Ramos (cell line): Measurements from ENCODE around the gene KRTAP10-12.
"Not testable (repeated sequence)": the region's sequence is repeated elsewhere in the genome, so short reads cannot be mapped to it uniquely, and the experiment has no call there.

Experiments used
- in situ Hi-C: fragments of 300-500 bp; cut with MboI; formaldehyde crosslinking; loops from one replicate; pipeline ENCODE4 v1.14.3; 2022; ENCODE audit warnings: low sequenced_read_pairs; ENCODE audit not compliant: unreplicated experiment

The KRTAP10-12 gene

GRCh38 chr21:44697172-44697810 is at the start of gene KRTAP10-12:
Gene KRTAP10-12, plus strand, starts transcription at chr21:44697172. Its CDS starts 30 bp downstream, at chr21:44697202.
- in situ Hi-C loops = not testable (repeated sequence)

GRCh38 chr21:44647222-44647552 is 49.8 kb upstream of the KRTAP10-12 start:
- in situ Hi-C loops = no loop called here

GRCh38 chr21:44648557-44649311 is 48.2 kb upstream of the KRTAP10-12 start:
- in situ Hi-C loops = no loop called here

- in situ Hi-C loops = no loop called here
Measured at GRCh38 chr21:44649521-44650100, 47.4 kb upstream of the KRTAP10-12 start.

- in situ Hi-C loops = no loop called here
Measured at GRCh38 chr21:44650265-44650972, 46.6 kb upstream of the KRTAP10-12 start.

- in situ Hi-C loops = no loop called here
Measured at GRCh38 chr21:44650973-44651675, 45.8 kb upstream of the KRTAP10-12 start.

GRCh38 chr21:44653123-44653522 is 43.8 kb upstream of the KRTAP10-12 start:
- in situ Hi-C loops = no loop called here

- in situ Hi-C loops = no loop called here
Measured at GRCh38 chr21:44653656-44654575, 43.1 kb upstream of the KRTAP10-12 start.

GRCh38 chr21:44654576-44655175 is 42.3 kb upstream of the KRTAP10-12 start, which contains the start of gene KRTAP12-4:
Gene KRTAP12-4, minus strand, starts transcription at chr21:44654659. Its CDS starts 45 bp downstream, at chr21:44654614.
- in situ Hi-C loops = no loop called here

- in situ Hi-C loops = no loop called here
Measured at GRCh38 chr21:44656868-44657267, 40.1 kb upstream of the KRTAP10-12 start.

- in situ Hi-C loops = no loop called here
Measured at GRCh38 chr21:44657635-44658540, 39.1 kb upstream of the KRTAP10-12 start, which contains the start of gene KRTAP12-3. Gene KRTAP12-3, plus strand, starts transcription at chr21:44657932. Its CDS starts 48 bp downstream, at chr21:44657980.

GRCh38 chr21:44658541-44658910 is 38.4 kb upstream of the KRTAP10-12 start:
- in situ Hi-C loops = no loop called here

- in situ Hi-C loops = no loop called here
Measured at GRCh38 chr21:44658913-44659595, 37.9 kb upstream of the KRTAP10-12 start.

- in situ Hi-C loops = not testable (repeated sequence)
Measured at GRCh38 chr21:44661567-44661966, 35.4 kb upstream of the KRTAP10-12 start.

GRCh38 chr21:44664691-44665090 is 32.3 kb upstream of the KRTAP10-12 start:
- in situ Hi-C loops = no loop called here

GRCh38 chr21:44666401-44667320 is 30.3 kb upstream of the KRTAP10-12 start, which contains the start of gene KRTAP12-2:
Gene KRTAP12-2, minus strand, starts transcription at chr21:44666927. Its CDS starts 41 bp downstream, at chr21:44666886.
- in situ Hi-C loops = no loop called here
